ENCODE measurements around the gene ITPA.

DNA sequence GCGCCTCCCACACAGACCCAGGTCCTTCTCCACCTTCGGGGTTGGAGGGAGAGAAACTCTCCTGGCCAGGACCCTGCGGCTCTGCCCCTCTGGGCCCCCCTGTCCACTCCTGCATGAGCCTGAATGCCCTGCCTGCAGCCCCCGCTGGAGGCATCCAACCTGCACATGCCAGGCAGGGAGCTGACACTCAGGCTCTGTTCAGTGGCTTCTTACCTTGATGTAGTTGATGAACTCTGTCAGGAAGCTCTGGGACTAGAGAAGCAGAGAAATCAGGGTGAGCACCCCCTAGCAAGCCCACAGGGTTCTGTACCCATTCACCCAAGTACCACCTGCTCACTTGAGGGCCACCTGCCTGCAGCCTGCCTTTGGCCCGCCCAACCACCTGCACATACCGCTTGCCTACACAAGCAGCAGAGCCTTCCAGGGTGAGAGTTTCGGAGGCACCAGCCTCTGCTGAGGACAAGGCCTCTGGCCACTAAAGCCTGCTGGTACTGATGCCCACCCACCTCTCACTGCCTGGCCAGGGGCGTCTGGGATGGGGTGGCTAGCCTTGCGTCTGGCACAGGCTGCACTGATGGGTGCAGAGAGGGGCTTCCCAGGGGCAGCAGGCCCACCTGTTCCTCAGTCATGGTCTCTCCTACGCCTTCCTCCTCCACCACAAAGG, 14.5 kb upstream of the ITPA start:
- TF ChIP-seq ZNF567 (CRISPR knock-in tag; IDR thresholded peaks at IDR 0.05; ENCODE audit: borderline replicate concordance) (no peak), ZNF607 (CRISPR knock-in tag; IDR thresholded peaks at IDR 0.05; ENCODE audit: borderline replicate concordance) (no peak), YEATS4 (CRISPR knock-in tag; IDR thresholded peaks at IDR 0.05; ENCODE audit: borderline replicate concordance) (no peak), ZNF138 (CRISPR knock-in tag; IDR thresholded peaks at IDR 0.05; ENCODE audit: low read depth) (no peak), PHF8 (CRISPR knock-in tag; IDR thresholded peaks at IDR 0.05) (no peak), TOE1 (CRISPR knock-in tag; IDR thresholded peaks at IDR 0.05) (no peak), EED (CRISPR knock-in tag; IDR thresholded peaks at IDR 0.05) (no peak), TAF1 (CRISPR knock-in tag; IDR thresholded peaks at IDR 0.05) (no peak)
- TF ChIP-seq, protein P1, sequence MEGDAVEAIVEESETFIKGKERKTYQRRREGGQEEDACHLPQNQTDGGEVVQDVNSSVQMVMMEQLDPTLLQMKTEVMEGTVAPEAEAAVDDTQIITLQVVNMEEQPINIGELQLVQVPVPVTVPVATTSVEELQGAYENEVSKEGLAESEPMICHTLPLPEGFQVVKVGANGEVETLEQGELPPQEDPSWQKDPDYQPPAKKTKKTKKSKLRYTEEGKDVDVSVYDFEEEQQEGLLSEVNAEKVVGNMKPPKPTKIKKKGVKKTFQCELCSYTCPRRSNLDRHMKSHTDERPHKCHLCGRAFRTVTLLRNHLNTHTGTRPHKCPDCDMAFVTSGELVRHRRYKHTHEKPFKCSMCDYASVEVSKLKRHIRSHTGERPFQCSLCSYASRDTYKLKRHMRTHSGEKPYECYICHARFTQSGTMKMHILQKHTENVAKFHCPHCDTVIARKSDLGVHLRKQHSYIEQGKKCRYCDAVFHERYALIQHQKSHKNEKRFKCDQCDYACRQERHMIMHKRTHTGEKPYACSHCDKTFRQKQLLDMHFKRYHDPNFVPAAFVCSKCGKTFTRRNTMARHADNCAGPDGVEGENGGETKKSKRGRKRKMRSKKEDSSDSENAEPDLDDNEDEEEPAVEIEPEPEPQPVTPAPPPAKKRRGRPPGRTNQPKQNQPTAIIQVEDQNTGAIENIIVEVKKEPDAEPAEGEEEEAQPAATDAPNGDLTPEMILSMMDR (CRISPR knock-in tag; IDR thresholded peaks at IDR 0.05) = no peak
- TF ChIP-seq, protein P2, sequence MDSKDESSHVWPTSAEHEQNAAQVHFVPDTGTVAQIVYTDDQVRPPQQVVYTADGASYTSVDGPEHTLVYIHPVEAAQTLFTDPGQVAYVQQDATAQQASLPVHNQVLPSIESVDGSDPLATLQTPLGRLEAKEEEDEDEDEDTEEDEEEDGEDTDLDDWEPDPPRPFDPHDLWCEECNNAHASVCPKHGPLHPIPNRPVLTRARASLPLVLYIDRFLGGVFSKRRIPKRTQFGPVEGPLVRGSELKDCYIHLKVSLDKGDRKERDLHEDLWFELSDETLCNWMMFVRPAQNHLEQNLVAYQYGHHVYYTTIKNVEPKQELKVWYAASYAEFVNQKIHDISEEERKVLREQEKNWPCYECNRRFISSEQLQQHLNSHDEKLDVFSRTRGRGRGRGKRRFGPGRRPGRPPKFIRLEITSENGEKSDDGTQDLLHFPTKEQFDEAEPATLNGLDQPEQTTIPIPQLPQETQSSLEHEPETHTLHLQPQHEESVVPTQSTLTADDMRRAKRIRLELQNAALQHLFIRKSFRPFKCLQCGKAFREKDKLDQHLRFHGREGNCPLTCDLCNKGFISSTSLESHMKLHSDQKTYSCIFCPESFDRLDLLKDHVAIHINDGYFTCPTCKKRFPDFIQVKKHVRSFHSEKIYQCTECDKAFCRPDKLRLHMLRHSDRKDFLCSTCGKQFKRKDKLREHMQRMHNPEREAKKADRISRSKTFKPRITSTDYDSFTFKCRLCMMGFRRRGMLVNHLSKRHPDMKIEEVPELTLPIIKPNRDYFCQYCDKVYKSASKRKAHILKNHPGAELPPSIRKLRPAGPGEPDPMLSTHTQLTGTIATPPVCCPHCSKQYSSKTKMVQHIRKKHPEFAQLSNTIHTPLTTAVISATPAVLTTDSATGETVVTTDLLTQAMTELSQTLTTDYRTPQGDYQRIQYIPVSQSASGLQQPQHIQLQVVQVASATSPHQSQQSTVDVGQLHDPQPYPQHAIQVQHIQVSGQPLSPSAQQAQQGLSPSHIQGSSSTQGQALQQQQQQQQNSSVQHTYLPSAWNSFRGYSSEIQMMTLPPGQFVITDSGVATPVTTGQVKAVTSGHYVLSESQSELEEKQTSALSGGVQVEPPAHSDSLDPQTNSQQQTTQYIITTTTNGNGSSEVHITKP (CRISPR knock-in tag; IDR thresholded peaks at IDR 0.05; ENCODE audit: low read depth) = no peak
- TF ChIP-seq, protein P3, sequence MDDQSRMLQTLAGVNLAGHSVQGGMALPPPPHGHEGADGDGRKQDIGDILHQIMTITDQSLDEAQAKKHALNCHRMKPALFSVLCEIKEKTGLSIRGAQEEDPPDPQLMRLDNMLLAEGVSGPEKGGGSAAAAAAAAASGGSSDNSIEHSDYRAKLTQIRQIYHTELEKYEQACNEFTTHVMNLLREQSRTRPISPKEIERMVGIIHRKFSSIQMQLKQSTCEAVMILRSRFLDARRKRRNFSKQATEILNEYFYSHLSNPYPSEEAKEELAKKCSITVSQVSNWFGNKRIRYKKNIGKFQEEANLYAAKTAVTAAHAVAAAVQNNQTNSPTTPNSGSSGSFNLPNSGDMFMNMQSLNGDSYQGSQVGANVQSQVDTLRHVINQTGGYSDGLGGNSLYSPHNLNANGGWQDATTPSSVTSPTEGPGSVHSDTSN (CRISPR knock-in tag; IDR thresholded peaks at IDR 0.05; ENCODE audit: borderline replicate concordance) = no peak
- TF ChIP-seq, protein P4, sequence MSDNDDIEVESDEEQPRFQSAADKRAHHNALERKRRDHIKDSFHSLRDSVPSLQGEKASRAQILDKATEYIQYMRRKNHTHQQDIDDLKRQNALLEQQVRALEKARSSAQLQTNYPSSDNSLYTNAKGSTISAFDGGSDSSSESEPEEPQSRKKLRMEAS (IDR thresholded peaks at IDR 0.05) = no peak
- TF ChIP-seq, protein P5, sequence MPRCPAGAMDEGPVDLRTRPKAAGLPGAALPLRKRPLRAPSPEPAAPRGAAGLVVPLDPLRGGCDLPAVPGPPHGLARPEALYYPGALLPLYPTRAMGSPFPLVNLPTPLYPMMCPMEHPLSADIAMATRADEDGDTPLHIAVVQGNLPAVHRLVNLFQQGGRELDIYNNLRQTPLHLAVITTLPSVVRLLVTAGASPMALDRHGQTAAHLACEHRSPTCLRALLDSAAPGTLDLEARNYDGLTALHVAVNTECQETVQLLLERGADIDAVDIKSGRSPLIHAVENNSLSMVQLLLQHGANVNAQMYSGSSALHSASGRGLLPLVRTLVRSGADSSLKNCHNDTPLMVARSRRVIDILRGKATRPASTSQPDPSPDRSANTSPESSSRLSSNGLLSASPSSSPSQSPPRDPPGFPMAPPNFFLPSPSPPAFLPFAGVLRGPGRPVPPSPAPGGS (CRISPR knock-in tag; IDR thresholded peaks at IDR 0.05) = no peak
- TF ChIP-seq, protein P6, sequence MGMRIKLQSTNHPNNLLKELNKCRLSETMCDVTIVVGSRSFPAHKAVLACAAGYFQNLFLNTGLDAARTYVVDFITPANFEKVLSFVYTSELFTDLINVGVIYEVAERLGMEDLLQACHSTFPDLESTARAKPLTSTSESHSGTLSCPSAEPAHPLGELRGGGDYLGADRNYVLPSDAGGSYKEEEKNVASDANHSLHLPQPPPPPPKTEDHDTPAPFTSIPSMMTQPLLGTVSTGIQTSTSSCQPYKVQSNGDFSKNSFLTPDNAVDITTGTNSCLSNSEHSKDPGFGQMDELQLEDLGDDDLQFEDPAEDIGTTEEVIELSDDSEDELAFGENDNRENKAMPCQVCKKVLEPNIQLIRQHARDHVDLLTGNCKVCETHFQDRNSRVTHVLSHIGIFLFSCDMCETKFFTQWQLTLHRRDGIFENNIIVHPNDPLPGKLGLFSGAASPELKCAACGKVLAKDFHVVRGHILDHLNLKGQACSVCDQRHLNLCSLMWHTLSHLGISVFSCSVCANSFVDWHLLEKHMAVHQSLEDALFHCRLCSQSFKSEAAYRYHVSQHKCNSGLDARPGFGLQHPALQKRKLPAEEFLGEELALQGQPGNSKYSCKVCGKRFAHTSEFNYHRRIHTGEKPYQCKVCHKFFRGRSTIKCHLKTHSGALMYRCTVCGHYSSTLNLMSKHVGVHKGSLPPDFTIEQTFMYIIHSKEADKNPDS (CRISPR knock-in tag; IDR thresholded peaks at IDR 0.05) = no peak

All from HepG2 (cell line).